ENCODE results near the gene CHAF1A. TPM values are rescaled to one million over a fixed set of nuclear protein-coding genes. Genes with fewer than 3 reads are reported as not detected.

CHAF1A gene
- total RNA-seq, 1 experiment from 2014 or later = 30.0 TPM

DNA sequence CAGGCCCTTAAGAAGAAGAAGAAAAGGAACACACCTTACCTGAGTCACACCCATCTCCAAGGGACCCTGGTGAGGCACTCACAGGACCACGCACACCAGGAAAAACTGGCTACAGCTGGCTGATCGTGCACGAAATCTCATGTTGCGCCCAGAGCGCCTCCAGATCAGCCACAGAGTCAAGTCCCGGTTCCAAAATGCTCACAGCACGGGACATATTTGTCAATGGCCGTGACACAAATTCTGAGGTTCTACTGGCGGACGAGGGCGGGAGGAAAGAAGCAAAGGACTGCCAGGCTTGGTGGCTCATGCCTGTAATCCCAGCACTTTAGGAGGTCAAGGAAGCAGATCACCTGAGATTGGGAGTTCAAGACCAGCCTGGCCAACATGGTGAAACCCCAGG, 23.6 kb upstream of the CHAF1A start:
- no peaks in the 10 kb centered on the region for H3K27me3 ChIP-seq (ENCODE audit: insufficient read depth, low read depth)
- intact Hi-C loops (cut with micrococcal nuclease; ENCODE audit: unreplicated experiment) = loop anchor here (1.0 to 10.0 kb wide), 3 partner anchors 9 to 392 kb away; partner anchors contain the start of genes DPP9 and EEF2
- peaks cover 18% of the 10 kb centered on the region for H3K79me2 ChIP-seq (ENCODE audit: low read depth)
- CTCF ChIA-PET = no interaction called here
- POLR2A ChIA-PET (ENCODE audit: unreplicated experiment) = interaction anchor here (0.6 kb wide), 1 partner anchor 448 kb away, joined by 3 read pairs; no protein-coding TSS in a partner anchor
- no peaks in the 10 kb centered on the region for H3K9me2 ChIP-seq (ENCODE audit: insufficient read depth)
- no peaks in the 10 kb centered on the region for H3K9me3 ChIP-seq (ENCODE audit: insufficient read depth, low read depth)
- peaks cover 61% of the 10 kb centered on the region for H3K4me1 ChIP-seq (replicated peaks; ENCODE audit: insufficient read depth)
- no peak overlapping the region for H2AFZ ChIP-seq
- H3K36me3 ChIP-seq (ENCODE audit: low read depth) = no peaks in the 10 kb centered on the region
- no peak for DNase-seq
- H3F3A ChIP-seq (ENCODE audit: insufficient read depth, low read depth) = peaks cover 56% of the 10 kb centered on the region
- H4K20me1 ChIP-seq (ENCODE audit: insufficient read depth) = peaks cover 17% of the 10 kb centered on the region
- BruUV-seq (replicated peaks) = no TSS peak
- H3K27ac ChIP-seq = no peak overlapping the region
- no peak for TF ChIP-seq EZH2 (IDR thresholded peaks at IDR 0.05; ENCODE audit: low read depth)
- TF ChIP-seq, protein P1, sequence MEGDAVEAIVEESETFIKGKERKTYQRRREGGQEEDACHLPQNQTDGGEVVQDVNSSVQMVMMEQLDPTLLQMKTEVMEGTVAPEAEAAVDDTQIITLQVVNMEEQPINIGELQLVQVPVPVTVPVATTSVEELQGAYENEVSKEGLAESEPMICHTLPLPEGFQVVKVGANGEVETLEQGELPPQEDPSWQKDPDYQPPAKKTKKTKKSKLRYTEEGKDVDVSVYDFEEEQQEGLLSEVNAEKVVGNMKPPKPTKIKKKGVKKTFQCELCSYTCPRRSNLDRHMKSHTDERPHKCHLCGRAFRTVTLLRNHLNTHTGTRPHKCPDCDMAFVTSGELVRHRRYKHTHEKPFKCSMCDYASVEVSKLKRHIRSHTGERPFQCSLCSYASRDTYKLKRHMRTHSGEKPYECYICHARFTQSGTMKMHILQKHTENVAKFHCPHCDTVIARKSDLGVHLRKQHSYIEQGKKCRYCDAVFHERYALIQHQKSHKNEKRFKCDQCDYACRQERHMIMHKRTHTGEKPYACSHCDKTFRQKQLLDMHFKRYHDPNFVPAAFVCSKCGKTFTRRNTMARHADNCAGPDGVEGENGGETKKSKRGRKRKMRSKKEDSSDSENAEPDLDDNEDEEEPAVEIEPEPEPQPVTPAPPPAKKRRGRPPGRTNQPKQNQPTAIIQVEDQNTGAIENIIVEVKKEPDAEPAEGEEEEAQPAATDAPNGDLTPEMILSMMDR (conservative IDR thresholded peaks at IDR 0.05) = no peak
- no peak overlapping the region for H3K4me3 ChIP-seq
- H3K4me2 ChIP-seq = peak overlapping the region; percentile 36; the same call in 1 of the 2 replicates

- Histone ChIP-seq H3K4me3 (no peak overlapping the region), H3K9me3 (ENCODE audit: insufficient read depth, low read depth) (no peaks in the 10 kb centered on the region), H3K79me2 (ENCODE audit: low read depth) (peaks cover 18% of the 10 kb centered on the region), H3K4me2 (peak overlapping the region; percentile 65), H3K27ac (no peak overlapping the region), H4K20me1 (ENCODE audit: insufficient read depth) (peaks cover 17% of the 10 kb centered on the region), H3F3A (ENCODE audit: insufficient read depth, low read depth) (peaks cover 50% of the 10 kb centered on the region), H3K36me3 (ENCODE audit: low read depth) (no peaks in the 10 kb centered on the region), H3K27me3 (ENCODE audit: insufficient read depth, low read depth) (no peaks in the 10 kb centered on the region), H2AFZ (no peak overlapping the region), H3K9me2 (ENCODE audit: insufficient read depth) (no peaks in the 10 kb centered on the region), H3K4me1 (replicated peaks; ENCODE audit: insufficient read depth) (peaks cover 53% of the 10 kb centered on the region)
- no TSS peak for BruUV-seq (replicated peaks)
- peak; percentile 77 to 88 for DNase-seq
- TF ChIP-seq, protein P1 (conservative IDR thresholded peaks at IDR 0.05) = no peak
- TF ChIP-seq EZH2 (IDR thresholded peaks at IDR 0.05; ENCODE audit: low read depth) = no peak
- CTCF ChIA-PET = no interaction called here
- intact Hi-C loops (cut with micrococcal nuclease; ENCODE audit: unreplicated experiment) = loop anchor here (1.0 to 10.0 kb wide), 3 partner anchors 9 to 392 kb away; partner anchors contain the start of genes DPP9 and EEF2
- POLR2A ChIA-PET (ENCODE audit: unreplicated experiment) = interaction anchor here (0.6 kb wide), 1 partner anchor 447 kb away, joined by 3 read pairs; no protein-coding TSS in a partner anchor
These were observed 22.8 kb upstream of the CHAF1A start for GRCh38 chr19:4379383-4380253.

- peaks cover 18% of the 10 kb centered on the region for H3K79me2 ChIP-seq (ENCODE audit: low read depth)
- no peak for DNase-seq
- TF ChIP-seq, protein P1 (conservative IDR thresholded peaks at IDR 0.05) = no peak
- no peak for TF ChIP-seq EZH2 (IDR thresholded peaks at IDR 0.05; ENCODE audit: low read depth)
- intact Hi-C loops (cut with micrococcal nuclease; ENCODE audit: unreplicated experiment) = no loop called here
- ChIA-PET POLR2A (ENCODE audit: unreplicated experiment) (no interaction called here), CTCF (no interaction called here)
- no peaks in the 10 kb centered on the region for H3K9me3 ChIP-seq (ENCODE audit: insufficient read depth, low read depth)
- no peaks in the 10 kb centered on the region for H3K36me3 ChIP-seq (ENCODE audit: low read depth)
- H3F3A ChIP-seq (ENCODE audit: insufficient read depth, low read depth) = peaks cover 45% of the 10 kb centered on the region
- no peaks in the 10 kb centered on the region for H3K9me2 ChIP-seq (ENCODE audit: insufficient read depth)
- peaks cover 17% of the 10 kb centered on the region for H4K20me1 ChIP-seq (ENCODE audit: insufficient read depth)
- H3K27ac ChIP-seq = no peak overlapping the region
- no peak overlapping the region for H3K4me2 ChIP-seq
- H2AFZ ChIP-seq = no peak overlapping the region
- no TSS peak for BruUV-seq (replicated peaks)
- peaks cover 48% of the 10 kb centered on the region for H3K4me1 ChIP-seq (replicated peaks; ENCODE audit: insufficient read depth)
- H3K27me3 ChIP-seq (ENCODE audit: insufficient read depth, low read depth) = no peaks in the 10 kb centered on the region
- no peak overlapping the region for H3K4me3 ChIP-seq
These were observed 22.1 kb upstream of the CHAF1A start for GRCh38 chr19:4380254-4380727.

Measured in PC-9 (cell line).